ENCODE results near the gene LPIN3. TPM values are rescaled to one million over a fixed set of nuclear protein-coding genes. Genes with fewer than 3 reads are reported as not detected.
A peak's percentile ranks its signal among the peaks of the same experiment; 100 is the strongest.
"Not testable (repeated sequence)": the region's sequence is repeated elsewhere in the genome, so short reads cannot be mapped to it uniquely, and the experiment has no call there.

LPIN3 gene, protein sequence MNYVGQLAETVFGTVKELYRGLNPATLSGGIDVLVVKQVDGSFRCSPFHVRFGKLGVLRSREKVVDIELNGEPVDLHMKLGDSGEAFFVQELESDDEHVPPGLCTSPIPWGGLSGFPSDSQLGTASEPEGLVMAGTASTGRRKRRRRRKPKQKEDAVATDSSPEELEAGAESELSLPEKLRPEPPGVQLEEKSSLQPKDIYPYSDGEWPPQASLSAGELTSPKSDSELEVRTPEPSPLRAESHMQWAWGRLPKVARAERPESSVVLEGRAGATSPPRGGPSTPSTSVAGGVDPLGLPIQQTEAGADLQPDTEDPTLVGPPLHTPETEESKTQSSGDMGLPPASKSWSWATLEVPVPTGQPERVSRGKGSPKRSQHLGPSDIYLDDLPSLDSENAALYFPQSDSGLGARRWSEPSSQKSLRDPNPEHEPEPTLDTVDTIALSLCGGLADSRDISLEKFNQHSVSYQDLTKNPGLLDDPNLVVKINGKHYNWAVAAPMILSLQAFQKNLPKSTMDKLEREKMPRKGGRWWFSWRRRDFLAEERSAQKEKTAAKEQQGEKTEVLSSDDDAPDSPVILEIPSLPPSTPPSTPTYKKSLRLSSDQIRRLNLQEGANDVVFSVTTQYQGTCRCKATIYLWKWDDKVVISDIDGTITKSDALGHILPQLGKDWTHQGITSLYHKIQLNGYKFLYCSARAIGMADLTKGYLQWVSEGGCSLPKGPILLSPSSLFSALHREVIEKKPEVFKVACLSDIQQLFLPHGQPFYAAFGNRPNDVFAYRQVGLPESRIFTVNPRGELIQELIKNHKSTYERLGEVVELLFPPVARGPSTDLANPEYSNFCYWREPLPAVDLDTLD
- 7.2 and 13.9 TPM in 2 replicates for total RNA-seq (2014; rRNA removed; shearing (Covaris generic); ENCODE audit: low replicate concordance)

GRCh38 chr20:41340327-41341055, at the start of gene LPIN3:
LPIN3 (plus strand) TSS chr20:41340821; CDS start chr20:41345804, 4,983 bp downstream.
- peak; percentile 94 for DNase-seq (ENCODE audit: low read depth)
- in situ Hi-C loops (cut with HindIII; ENCODE audit: low pct_unique_long_range_greater_than_20kb, low sequenced_read_pairs): no loop called here

- in situ Hi-C loops (cut with HindIII; ENCODE audit: low pct_unique_long_range_greater_than_20kb, low sequenced_read_pairs): no loop called here
- DNase-seq (ENCODE audit: low read depth): no peak
These were observed 47.2 kb upstream of the LPIN3 start for GRCh38 chr20:41293269-41294037.

DNA sequence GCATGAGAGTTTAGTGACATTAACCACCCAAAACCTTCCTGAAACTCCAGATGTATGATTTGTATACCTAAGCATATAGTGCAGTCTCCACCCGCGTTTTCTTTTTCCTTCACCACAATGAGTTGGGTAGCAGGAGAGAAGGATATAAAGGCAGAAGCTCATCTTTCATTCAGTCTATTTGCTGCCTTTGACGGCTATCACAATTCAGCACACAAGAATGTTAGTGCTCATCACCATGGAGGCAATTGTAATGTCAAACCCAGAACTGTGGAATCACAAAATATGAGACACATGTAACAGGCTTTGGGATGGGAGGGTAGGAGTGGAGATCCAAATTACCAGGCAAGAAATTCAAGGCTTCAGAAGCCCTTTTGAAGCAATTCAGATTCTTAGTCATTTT, 40.7 kb upstream of the LPIN3 start:
- DNase-seq (ENCODE audit: low read depth): no peak
- in situ Hi-C loops (cut with HindIII; ENCODE audit: low pct_unique_long_range_greater_than_20kb, low sequenced_read_pairs): no loop called here

- in situ Hi-C loops (cut with HindIII; ENCODE audit: low pct_unique_long_range_greater_than_20kb, low sequenced_read_pairs): no loop called here
- DNase-seq (ENCODE audit: low read depth): no peak
These were observed 40.2 kb upstream of the LPIN3 start for GRCh38 chr20:41300383-41300782.

DNA sequence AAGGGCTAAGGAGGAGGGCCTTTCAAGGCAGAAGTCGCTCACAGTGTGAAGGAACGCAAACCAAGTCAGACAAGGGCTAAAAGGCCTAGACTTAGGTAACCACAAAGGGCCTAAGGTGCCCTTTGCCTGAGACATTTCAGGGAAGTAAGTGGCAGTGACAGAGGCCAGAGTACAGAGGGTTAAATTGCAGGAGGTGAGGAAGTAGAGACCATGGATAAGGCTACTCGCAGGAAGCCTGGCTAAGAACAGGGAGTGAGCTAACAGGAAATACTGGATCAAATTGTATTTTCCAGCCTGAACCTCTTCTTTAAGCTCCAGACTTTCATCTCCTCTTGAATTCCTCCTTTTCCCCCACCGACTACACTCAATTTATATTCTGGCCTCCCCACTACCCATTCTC, 39.7 kb upstream of the LPIN3 start:
- in situ Hi-C loops (cut with HindIII; ENCODE audit: low pct_unique_long_range_greater_than_20kb, low sequenced_read_pairs): no loop called here
- no peak for DNase-seq (ENCODE audit: low read depth)

- in situ Hi-C loops (cut with HindIII; ENCODE audit: low pct_unique_long_range_greater_than_20kb, low sequenced_read_pairs): no loop called here
- no peak for DNase-seq (ENCODE audit: low read depth)
These were observed 36.6 kb upstream of the LPIN3 start for GRCh38 chr20:41304002-41304401.

GRCh38 chr20:41304424-41305079, 36.1 kb upstream of the LPIN3 start:
- no peak for DNase-seq (ENCODE audit: low read depth)
- in situ Hi-C loops (cut with HindIII; ENCODE audit: low pct_unique_long_range_greater_than_20kb, low sequenced_read_pairs): no loop called here

- DNase-seq (ENCODE audit: low read depth): no peak
- in situ Hi-C loops (cut with HindIII; ENCODE audit: low pct_unique_long_range_greater_than_20kb, low sequenced_read_pairs): no loop called here
These were observed 34.4 kb upstream of the LPIN3 start for GRCh38 chr20:41306061-41306727.

DNA sequence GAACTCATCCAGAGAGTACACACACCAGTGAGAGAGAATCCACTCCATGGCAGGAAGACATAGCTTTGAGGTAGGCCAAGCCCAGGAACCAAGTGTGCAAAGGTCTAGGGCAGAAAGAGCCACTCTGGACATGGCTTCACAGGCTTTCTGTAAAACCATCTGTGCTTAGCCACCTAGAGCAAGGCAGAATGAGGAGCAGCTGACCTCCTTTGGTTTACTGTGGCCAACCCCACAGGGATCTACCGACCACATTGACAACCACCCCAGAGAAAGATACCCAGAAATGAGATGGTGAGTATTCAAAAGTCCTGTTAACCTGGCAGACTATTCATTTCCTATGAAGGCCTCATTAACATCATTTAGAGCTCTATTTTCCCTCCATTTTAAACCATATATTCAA, 33.6 kb upstream of the LPIN3 start:
- no peak for DNase-seq (ENCODE audit: low read depth)

DNA sequence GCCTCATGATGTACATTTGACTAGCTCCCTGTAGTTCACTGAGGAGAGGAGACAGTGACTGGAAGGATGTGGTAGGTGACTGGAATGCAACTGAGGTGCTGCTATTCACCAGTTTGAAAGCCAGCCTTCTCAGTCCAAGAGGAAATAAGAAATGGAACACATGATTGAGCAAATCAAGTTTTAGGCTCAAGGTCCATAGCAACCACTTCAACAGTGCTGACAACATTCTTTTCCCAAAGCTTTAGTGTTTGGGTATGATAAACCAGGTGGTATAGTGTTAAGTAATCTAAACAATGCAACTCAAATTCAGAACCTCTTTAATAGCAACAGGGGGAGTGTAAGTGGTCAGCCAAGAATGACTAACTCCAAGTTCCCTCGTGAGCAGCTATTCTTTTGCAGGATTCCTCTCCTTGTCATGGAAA, 32.3 kb upstream of the LPIN3 start:
- peak; percentile 84 for DNase-seq (ENCODE audit: low read depth)
- in situ Hi-C loops (cut with HindIII; ENCODE audit: low pct_unique_long_range_greater_than_20kb, low sequenced_read_pairs): no loop called here

More for the DNA sequence above, 33.6 kb upstream of the LPIN3 start:
- in situ Hi-C loops (cut with HindIII; ENCODE audit: low pct_unique_long_range_greater_than_20kb, low sequenced_read_pairs): no loop called here

GRCh38 chr20:41308726-41309413, 31.8 kb upstream of the LPIN3 start:
- in situ Hi-C loops (cut with HindIII; ENCODE audit: low pct_unique_long_range_greater_than_20kb, low sequenced_read_pairs): no loop called here
- no peak for DNase-seq (ENCODE audit: low read depth)

DNA sequence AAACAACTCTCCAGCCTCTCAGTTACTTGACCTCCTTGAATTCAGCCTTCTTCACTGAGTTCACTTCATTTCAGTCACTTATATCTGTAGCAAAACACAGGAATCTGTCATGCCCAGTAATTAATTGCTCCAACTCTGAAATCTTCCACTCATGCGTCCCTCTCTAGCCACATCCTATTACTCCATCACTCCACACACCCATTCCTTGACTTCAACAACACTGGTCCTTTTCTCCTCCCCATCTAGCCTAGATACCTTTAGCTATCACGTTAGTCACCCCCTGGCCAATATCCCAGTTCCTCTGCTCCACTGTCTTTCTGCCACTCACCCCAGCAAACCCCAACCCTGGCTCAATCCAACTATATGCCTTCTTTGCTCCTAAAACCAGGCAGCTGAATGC, 30.8 kb upstream of the LPIN3 start:
- in situ Hi-C loops (cut with HindIII; ENCODE audit: low pct_unique_long_range_greater_than_20kb, low sequenced_read_pairs): no loop called here
- peak; percentile 34 for DNase-seq (ENCODE audit: low read depth)

DNA sequence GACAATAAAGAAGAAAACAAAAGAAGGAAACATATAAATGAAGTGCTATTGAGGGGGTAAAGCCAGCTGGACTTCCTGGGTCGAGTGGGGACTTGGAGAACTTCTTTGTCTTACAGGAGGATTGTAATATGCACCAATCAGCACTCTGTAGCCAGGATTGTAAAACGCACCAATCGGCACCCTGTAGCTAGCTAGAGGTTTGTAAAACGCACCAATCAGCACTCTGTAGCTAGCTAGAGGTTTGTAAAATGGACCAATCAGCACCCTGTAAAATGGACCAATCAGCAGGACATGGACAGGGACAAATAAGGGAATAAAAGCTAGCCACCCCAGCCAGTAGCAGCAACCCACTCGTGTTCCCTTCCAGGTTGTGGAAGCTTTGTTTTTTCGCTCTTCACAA, 28.6 kb upstream of the LPIN3 start:
- in situ Hi-C loops (cut with HindIII; ENCODE audit: low pct_unique_long_range_greater_than_20kb, low sequenced_read_pairs); DNase-seq (ENCODE audit: low read depth): not testable (repeated sequence)

DNA sequence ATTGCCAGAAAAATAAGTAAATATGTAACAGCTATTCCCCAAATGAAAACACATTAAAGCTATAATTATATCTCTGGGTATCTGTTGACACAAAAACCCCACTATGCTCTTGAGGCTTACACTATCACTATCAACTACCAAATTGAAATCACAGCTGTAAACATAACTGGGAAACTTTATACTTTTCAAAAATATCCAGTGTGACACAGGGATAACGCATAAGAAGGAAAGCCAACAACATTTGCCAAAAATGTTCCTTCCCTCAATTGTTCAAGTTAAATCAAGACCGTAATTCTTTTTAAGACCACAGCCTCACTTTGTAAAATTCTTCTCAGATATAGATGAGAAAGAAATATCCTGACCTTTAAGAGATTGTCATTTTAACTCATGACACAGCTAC, 26.2 kb upstream of the LPIN3 start:
- no peak for DNase-seq (ENCODE audit: low read depth)
- in situ Hi-C loops (cut with HindIII; ENCODE audit: low pct_unique_long_range_greater_than_20kb, low sequenced_read_pairs): no loop called here

DNA sequence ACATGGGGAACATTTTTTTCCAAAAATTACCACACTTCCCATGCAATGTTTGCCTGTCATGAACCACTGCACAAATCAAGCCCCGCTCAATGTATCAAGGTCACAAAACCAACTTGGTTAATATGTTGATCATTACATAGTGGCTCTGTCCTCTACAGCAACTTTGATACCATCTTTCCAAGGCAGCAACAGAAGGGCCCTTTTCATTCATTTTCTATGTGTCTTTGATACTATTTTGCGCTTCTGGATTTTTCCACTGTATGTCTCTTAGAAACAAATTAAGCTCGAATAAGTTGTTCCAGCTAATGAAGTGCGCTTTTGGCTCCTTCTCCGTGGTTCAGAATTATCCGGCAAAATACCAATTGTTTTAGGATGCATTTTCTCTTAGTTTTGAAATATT, 24.6 kb upstream of the LPIN3 start:
- peak; percentile 32 for DNase-seq (ENCODE audit: low read depth)
- in situ Hi-C loops (cut with HindIII; ENCODE audit: low pct_unique_long_range_greater_than_20kb, low sequenced_read_pairs): no loop called here

All from Caki2 (cell line).